Body of pancreas (tissue), 4 donors: ENCODE data around the gene SPATS2.

Source experiments
- POLR2A ChIP-seq, 3 donors: fragments of 450-650 bp; IDR thresholded peaks; one replicate each; pipeline ENCODE4 v1.6.1; 2016; ENCODE audit warnings: antibody characterized with exemption in 3 of 3, mild to moderate bottlenecking in 2 of 3
- TF ChIP-seq, protein P1 (sequence below), 7 experiments: fragments of 450-650 bp in 4 of 7; fragments of 200-600 bp in 3 of 7; sonication (generic) in 3 of 7; IDR thresholded peaks; one replicate each; pipeline ENCODE4 v1.5.1; 2016 to 2019; ENCODE audit warnings: antibody characterized with exemption in 7 of 7

GRCh38 chr12:49322367-49322707, 44.9 kb upstream of the SPATS2 start:
- TF ChIP-seq, protein P1, sequence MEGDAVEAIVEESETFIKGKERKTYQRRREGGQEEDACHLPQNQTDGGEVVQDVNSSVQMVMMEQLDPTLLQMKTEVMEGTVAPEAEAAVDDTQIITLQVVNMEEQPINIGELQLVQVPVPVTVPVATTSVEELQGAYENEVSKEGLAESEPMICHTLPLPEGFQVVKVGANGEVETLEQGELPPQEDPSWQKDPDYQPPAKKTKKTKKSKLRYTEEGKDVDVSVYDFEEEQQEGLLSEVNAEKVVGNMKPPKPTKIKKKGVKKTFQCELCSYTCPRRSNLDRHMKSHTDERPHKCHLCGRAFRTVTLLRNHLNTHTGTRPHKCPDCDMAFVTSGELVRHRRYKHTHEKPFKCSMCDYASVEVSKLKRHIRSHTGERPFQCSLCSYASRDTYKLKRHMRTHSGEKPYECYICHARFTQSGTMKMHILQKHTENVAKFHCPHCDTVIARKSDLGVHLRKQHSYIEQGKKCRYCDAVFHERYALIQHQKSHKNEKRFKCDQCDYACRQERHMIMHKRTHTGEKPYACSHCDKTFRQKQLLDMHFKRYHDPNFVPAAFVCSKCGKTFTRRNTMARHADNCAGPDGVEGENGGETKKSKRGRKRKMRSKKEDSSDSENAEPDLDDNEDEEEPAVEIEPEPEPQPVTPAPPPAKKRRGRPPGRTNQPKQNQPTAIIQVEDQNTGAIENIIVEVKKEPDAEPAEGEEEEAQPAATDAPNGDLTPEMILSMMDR (IDR thresholded peaks at IDR 0.05): no peak
- no peak for TF ChIP-seq POLR2A (IDR thresholded peaks at IDR 0.05)
